GM12878 (cell line): Measurements from ENCODE around the gene TRAF2. TPM values are rescaled to one million over a fixed set of nuclear protein-coding genes. Genes with fewer than 3 reads are reported as not detected.

ENCODE experiments used
- ATAC-seq: fragments of 200-7000 bp; cut with Tn5 transposase; 3 replicates; pipeline ENCODE4 v1.9.1; 2020; ENCODE audit warnings: mild to moderate bottlenecking, moderate library complexity
- BruUV-seq: library from RNA; stranded (reverse); fragments of 400-500 nt; replicated peaks from 2 replicates; lab custom pipeline; 2021; lab: Mats Ljungman, UMichigan
- CTCF ChIA-PET: fragments of 300-600 bp; sonication (Branson Sonifier 250); formaldehyde crosslinking; extraction: SDS; loops from one replicate; lab custom pipeline; 2021; ENCODE audit warnings: inconsistent platforms; lab: Yijun Ruan, JAX
- POLR2A ChIA-PET: fragments of 350-600 bp; formaldehyde crosslinking; extraction: SDS; loops from one replicate; lab custom pipeline; 2021; ENCODE audit warnings: inconsistent platforms; lab: Charles Lee
- RAD21 ChIA-PET: fragments of 300-600 bp; sonication (Branson Sonifier 250); formaldehyde crosslinking; loops from one replicate; lab custom pipeline; 2023; ENCODE audit warnings: antibody characterized with exemption; ENCODE audit not compliant: unreplicated experiment; lab: Charles Lee
- SMC1A ChIA-PET: fragments of 300-600 bp; sonication (Branson Sonifier 250); formaldehyde crosslinking; loops from one replicate; lab custom pipeline; 2023; ENCODE audit not compliant: unreplicated experiment, uncharacterized antibody; lab: Charles Lee
- DNase-seq: peaks from one replicate; pipeline ENCODE4 v3.0.0-alpha.2; 2011; ENCODE audit warnings: low read depth, low spot score
- FAIRE-seq: peaks from 3 replicates; lab custom pipeline; 2011; peaks lifted over from hg19 to GRCh38; lab: Jason Lieb, UNC
- H2AFZ ChIP-seq: 2 replicates; pipeline ENCODE4 v1.6.0; 2011; ENCODE audit warnings: low read depth, low read length, control low read depth; ENCODE audit not compliant: control insufficient read depth
- H3K27ac ChIP-seq: 2 replicates; pipeline ENCODE4 v1.5.1; 2011; ENCODE audit warnings: control low read depth; ENCODE audit not compliant: control insufficient read depth, insufficient read depth
- H3K27me3 ChIP-seq, 2 experiments: replicated peaks in 1 of 2; 2 replicates each; pipeline versions ENCODE4 v1.6.0 to v1.6.1; 2011; ENCODE audit warnings: low read length in 1 of 2; ENCODE audit not compliant: control insufficient read depth in 2 of 2, insufficient read depth in 2 of 2
- H3K36me3 ChIP-seq, 2 experiments: 2 replicates each; pipeline ENCODE4 v1.5.1; 2011; ENCODE audit warnings: low read length in 1 of 2; ENCODE audit not compliant: control insufficient read depth in 2 of 2, insufficient read depth in 2 of 2
- H3K4me1 ChIP-seq: 2 replicates; pipeline ENCODE4 v1.6.1; 2011; ENCODE audit warnings: mild to moderate bottlenecking, low read length, moderate library complexity, mixed read lengths; ENCODE audit not compliant: control insufficient read depth, insufficient read depth
- H3K4me2 ChIP-seq: 2 replicates; pipeline ENCODE4 v1.6.0; 2011; ENCODE audit warnings: control low read depth; ENCODE audit not compliant: control insufficient read depth, insufficient read depth
- H3K4me3 ChIP-seq: fragments of 200-600 bp; sonication (generic); 2 replicates; pipeline ENCODE4 v1.5.1; 2016
- H3K79me2 ChIP-seq: 2 replicates; pipeline ENCODE4 v1.6.0; 2011; ENCODE audit warnings: low read length; ENCODE audit not compliant: control insufficient read depth, insufficient read depth
- H3K9ac ChIP-seq: 2 replicates; pipeline ENCODE4 v1.8.0; 2011; ENCODE audit warnings: low read length, control low read depth, mixed read lengths; ENCODE audit not compliant: control insufficient read depth, insufficient read depth
- H3K9me3 ChIP-seq: replicated peaks from 3 replicates; pipeline ENCODE4 v1.5.1; 2011; ENCODE audit warnings: mild to moderate bottlenecking, low read length; ENCODE audit not compliant: control insufficient read depth, insufficient read depth
- H4K20me1 ChIP-seq: 2 replicates; pipeline ENCODE4 v1.6.0; 2011; ENCODE audit not compliant: control insufficient read depth, insufficient read depth
- BACH1 ChIP-seq: fragments of 450-650 bp; IDR thresholded peaks from 2 replicates; pipeline ENCODE4 v1.6.1; 2017; ENCODE audit warnings: mild to moderate bottlenecking, borderline replicate concordance
- BCL11A ChIP-seq: IDR thresholded peaks from 2 replicates; pipeline ENCODE4 v1.6.1; 2011; ENCODE audit warnings: low read depth, low read length
- CBFB ChIP-seq: IDR thresholded peaks from 2 replicates; pipeline ENCODE4 v1.6.1; 2016; ENCODE audit warnings: antibody characterized with exemption, low read depth
- CBX3 ChIP-seq: fragments of 200-600 bp; sonication (generic); IDR thresholded peaks from 2 replicates; pipeline ENCODE4 v1.6.1; 2016; ENCODE audit warnings: low read depth, borderline replicate concordance
- GABPA ChIP-seq: IDR thresholded peaks from 2 replicates; pipeline ENCODE4 v1.6.1; 2014; ENCODE audit warnings: antibody characterized with exemption, low read depth, mild to moderate bottlenecking, inconsistent platforms
- IKZF1 ChIP-seq: fragments of 450-650 bp; conservative IDR thresholded peaks from 2 replicates; pipeline ENCODE4 v1.6.1; 2017; ENCODE audit warnings: antibody characterized with exemption, mild to moderate bottlenecking
- JUND ChIP-seq: IDR thresholded peaks from 2 replicates; pipeline ENCODE4 v1.6.1; 2012; ENCODE audit warnings: low read depth, mild to moderate bottlenecking, low read length, improper control_type of control experiment, moderate library complexity
- KDM1A ChIP-seq: fragments of 200-600 bp; sonication (generic); IDR thresholded peaks from 2 replicates; pipeline ENCODE4 v1.6.1; 2016; ENCODE audit warnings: borderline replicate concordance
- RAD21 ChIP-seq: IDR thresholded peaks from 2 replicates; pipeline ENCODE4 v1.6.1; 2011; ENCODE audit warnings: mild to moderate bottlenecking, low read depth, low read length, moderate library complexity; ENCODE audit not compliant: insufficient read depth
- RAD51 ChIP-seq: fragments of 450-650 bp; IDR thresholded peaks from 2 replicates; pipeline ENCODE4 v1.6.1; 2016; ENCODE audit warnings: moderate library complexity, mild to moderate bottlenecking, inconsistent platforms
- SIN3A ChIP-seq: IDR thresholded peaks from 2 replicates; pipeline ENCODE4 v1.6.1; 2012; ENCODE audit warnings: low read depth, low read length, improper control_type of control experiment
- SMAD1 ChIP-seq: fragments of 450-650 bp; IDR thresholded peaks from 2 replicates; pipeline ENCODE4 v1.6.1; 2018; ENCODE audit warnings: mild to moderate bottlenecking, low read depth; ENCODE audit not compliant: partially characterized antibody
- SPI1 ChIP-seq: IDR thresholded peaks from 2 replicates; pipeline ENCODE4 v1.6.1; 2011; ENCODE audit warnings: low read depth, mild to moderate bottlenecking, low read length, moderate library complexity, borderline replicate concordance; ENCODE audit not compliant: insufficient read depth
- ZSCAN29 ChIP-seq: fragments of 450-650 bp; IDR thresholded peaks from 2 replicates; pipeline ENCODE4 v1.6.1; 2017; ENCODE audit warnings: mild to moderate bottlenecking, moderate library complexity
- WGBS: methylation state at CpG from one replicate; pipeline ENCODE4 v1.1.6; 2016; ENCODE audit warnings: low lambda C conversion rate; ENCODE audit not compliant: insufficient replicate concordance, insufficient coverage; ENCODE audit errors: missing lambda C conversion rate; 5-methylcytosine and 5-hydroxymethylcytosine counted together
- in situ Hi-C: fragments of 300-500 bp; cut with MboI; formaldehyde crosslinking; loops from 9 replicates; pipeline ENCODE4 v1.14.3; 2018; ENCODE audit warnings: mixed read lengths
- intact Hi-C: fragments of 100-400 bp; cut with micrococcal nuclease; formaldehyde crosslinking; loops from one replicate; pipeline ENCODE4 v1.14.2; 2022; ENCODE audit not compliant: unreplicated experiment
- polyA plus RNA-seq, 11 experiments: library from polyadenylated mRNA; depleted of rRNA in 4 of 11; unstranded in 6 of 11; stranded (reverse) in 5 of 11; fragments of >200 nt; fragmentation: Nextera tagmentation in 4 of 11; fragmentation: Illumina TruSeq in 1 of 11; extraction: Ambion mirVana in 4 of 11; extraction: Trizol in 1 of 11; gene quantifications; 1 replicate in 1 of 11; 2 replicates in 10 of 11; pipeline versions ENCODE4 v1.2.1 to v1.2.3, GENCODE V29; 2011 to 2016; ENCODE audit warnings: inconsistent platforms in 2 of 11, missing spikeins in 2 of 11, low read depth in 1 of 11
- total RNA-seq, 4 experiments: library from RNA; depleted of rRNA in 3 of 4; stranded (reverse); fragments of >200 nt in 3 of 4; fragmentation: Illumina TruSeq in 1 of 4; extraction: Trizol in 1 of 4; gene quantifications; 2 replicates each; pipeline versions ENCODE4 v1.2.1 to v1.2.3, GENCODE V29; 2013 to 2021

Gene TRAF2
- total and polyA plus RNA-seq, 10 of the 15 experiments (the other 5 are each of a cell fraction or from before 2014, with no cell fraction given) = 0.34 to 39.5 (median 18.7) TPM

DNA sequence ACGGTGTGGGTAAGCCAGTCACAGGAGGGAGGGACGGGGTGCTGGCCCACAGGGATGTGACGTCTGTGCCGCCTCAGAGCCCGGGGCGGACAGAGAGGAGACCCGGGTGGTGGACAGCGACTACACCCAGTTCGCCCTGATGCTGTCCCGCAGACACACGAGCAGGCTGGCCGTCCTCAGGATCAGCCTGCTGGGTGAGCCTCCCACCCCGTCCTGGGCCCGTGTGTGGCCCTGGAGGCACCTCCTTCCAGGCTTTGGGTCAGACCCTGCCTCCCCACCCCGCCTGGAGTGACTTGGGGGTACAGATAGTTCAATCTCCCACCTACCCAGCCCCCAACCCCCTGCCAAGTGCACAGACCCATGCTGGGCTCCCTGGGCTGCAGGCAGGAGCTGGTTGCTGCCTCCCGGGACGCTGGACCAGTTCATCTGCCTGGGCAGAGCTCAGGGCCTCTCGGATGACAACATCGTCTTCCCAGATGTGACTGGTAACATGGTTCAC is 67.5 kb downstream of the TRAF2 start:
- H3K4me1 ChIP-seq = peaks cover 6% of the 10 kb centered on the region; the same call in 1 of the 2 replicates
- DNase-seq = no peak
- in situ Hi-C loops (no loop called here), intact Hi-C loops (no loop called here)
- H3K27ac ChIP-seq = no peak overlapping the region
- H3K9me3 ChIP-seq = no peaks in the 10 kb centered on the region
- SMC1A ChIA-PET = no interaction called here
- 36% methylated on average over 19 of the region's 19 CpGs for WGBS
- no peaks in the 10 kb centered on the region for H3K79me2 ChIP-seq
- RAD21 ChIA-PET = no interaction called here
- FAIRE-seq = no peak
- CTCF ChIA-PET = interaction anchor here (0.6 kb wide), 1 partner anchor 81 kb away, joined by 4 read pairs; no protein-coding TSS in a partner anchor
- H3K4me3 ChIP-seq = no peak overlapping the region
- POLR2A ChIA-PET = no interaction called here
- no peak for TF ChIP-seq RAD51
- no peak for TF ChIP-seq SIN3A
- no peak for TF ChIP-seq SMAD1
- TF ChIP-seq BACH1 = no peak
- TF ChIP-seq CBX3 = no peak
- no peak for TF ChIP-seq BCL11A
- TF ChIP-seq IKZF1 = no peak
- no peak for TF ChIP-seq KDM1A
- no peak for TF ChIP-seq ZSCAN29
- no peak for TF ChIP-seq SPI1
- no peak for TF ChIP-seq CBFB
- TF ChIP-seq GABPA = no peak
- no peak for TF ChIP-seq JUND
- no peak for TF ChIP-seq RAD21
- no peaks in the 10 kb centered on the region for H4K20me1 ChIP-seq
- H3K27me3 ChIP-seq = no peaks in the 10 kb centered on the region
- H2AFZ ChIP-seq = no peak overlapping the region
- no TSS peak for BruUV-seq
- no peaks in the 10 kb centered on the region for H3K36me3 ChIP-seq
- no peak for ATAC-seq
- H3K9ac ChIP-seq = no peak overlapping the region
- H3K4me2 ChIP-seq = no peak overlapping the region
